ENCODE results near the gene RECK. TPM values are rescaled to one million over a fixed set of nuclear protein-coding genes. Genes with fewer than 3 reads are reported as not detected.
A peak's percentile ranks its signal among the peaks of the same experiment; 100 is the strongest.
"Not testable (repeated sequence)": the region's sequence is repeated elsewhere in the genome, so short reads cannot be mapped to it uniquely, and the experiment has no call there.

RECK gene
- total RNA-seq, 1 donor from 2014 or later = 4.6 TPM

GRCh38 chr9:36127652-36128244 lies 91.0 kb downstream of the RECK start:
- intact Hi-C loops (cut with DNase I) = no loop called here
- DNase-seq = no peak
- peak; percentile 39 for ATAC-seq (ENCODE audit: poor library complexity)

GRCh38 chr9:36128349-36128748 lies 91.6 kb downstream of the RECK start:
- no peak for DNase-seq
- intact Hi-C loops (cut with DNase I) = no loop called here

GRCh38 chr9:36129139-36129538 lies 92.4 kb downstream of the RECK start:
- ATAC-seq (ENCODE audit: poor library complexity) = no peak
- no peak for DNase-seq
- intact Hi-C loops (cut with DNase I) = no loop called here

More at GRCh38 chr9:36128349-36128748, 91.6 kb downstream of the RECK start:
- ATAC-seq (ENCODE audit: poor library complexity) = no peak

GRCh38 chr9:36131666-36132065 lies 95.0 kb downstream of the RECK start:
- DNase-seq; intact Hi-C loops (cut with DNase I); ATAC-seq (ENCODE audit: poor library complexity): not testable (repeated sequence)

- ATAC-seq (ENCODE audit: poor library complexity) (no peak), DNase-seq (no peak)
- intact Hi-C loops (cut with DNase I) = no loop called here
These were observed 95.4 kb downstream of the RECK start for GRCh38 chr9:36132086-36132485.

- intact Hi-C loops (cut with DNase I) = no loop called here
- no peak for DNase-seq
- no peak for ATAC-seq (ENCODE audit: poor library complexity)
These were observed 98.2 kb downstream of the RECK start for GRCh38 chr9:36134761-36135505.

- intact Hi-C loops (cut with DNase I) = no loop called here
- ATAC-seq (ENCODE audit: poor library complexity) (no peak), DNase-seq (peak; percentile 65)
These were observed 99.1 kb downstream of the RECK start for GRCh38 chr9:36135741-36136271.

GRCh38 chr9:36136272-36136893 lies 99.7 kb downstream of the RECK start, which contains the start of gene GLIPR2:
GLIPR2 (plus strand) TSS chr9:36136733; CDS start chr9:36136779, 46 bp downstream.
- ATAC-seq (ENCODE audit: poor library complexity) = peak; percentile 97
- DNase-seq = peak; percentile 90
- intact Hi-C loops (cut with DNase I) = no loop called here

GRCh38 chr9:36136894-36137391 lies 100.2 kb downstream of the RECK start:
- no peak for DNase-seq
- intact Hi-C loops (cut with DNase I) = no loop called here

GRCh38 chr9:36137392-36138004 lies 100.8 kb downstream of the RECK start:
- DNase-seq (no peak), ATAC-seq (ENCODE audit: poor library complexity) (no peak)
- intact Hi-C loops (cut with DNase I) = no loop called here

More at GRCh38 chr9:36136894-36137391, 100.2 kb downstream of the RECK start:
- peak; percentile 34 for ATAC-seq (ENCODE audit: poor library complexity)

- no peak for ATAC-seq (ENCODE audit: poor library complexity)
- intact Hi-C loops (cut with DNase I) = no loop called here
- DNase-seq = no peak
These were observed 101.8 kb downstream of the RECK start for GRCh38 chr9:36138496-36138895.

- intact Hi-C loops (cut with DNase I) = no loop called here
- DNase-seq = no peak
- ATAC-seq (ENCODE audit: poor library complexity) = no peak
These were observed 102.2 kb downstream of the RECK start for GRCh38 chr9:36138901-36139300.

GRCh38 chr9:36140086-36141084 lies 103.7 kb downstream of the RECK start:
- ATAC-seq (ENCODE audit: poor library complexity) = no peak

GRCh38 chr9:36141288-36141687 lies 104.6 kb downstream of the RECK start:
- peak; percentile 59 for DNase-seq
- no peak for ATAC-seq (ENCODE audit: poor library complexity)
- intact Hi-C loops (cut with DNase I) = no loop called here

More at GRCh38 chr9:36140086-36141084, 103.7 kb downstream of the RECK start:
- intact Hi-C loops (cut with DNase I) = no loop called here
- DNase-seq = peak; percentile 46

GRCh38 chr9:36141761-36142160 lies 105.0 kb downstream of the RECK start:
- no peak for DNase-seq
- no peak for ATAC-seq (ENCODE audit: poor library complexity)
- intact Hi-C loops (cut with DNase I) = no loop called here

- intact Hi-C loops (cut with DNase I) = no loop called here
- DNase-seq (peak; percentile 56), ATAC-seq (ENCODE audit: poor library complexity) (peak; percentile 71)
These were observed 106.0 kb downstream of the RECK start for GRCh38 chr9:36142510-36143244.

GRCh38 chr9:36143245-36143641 lies 106.5 kb downstream of the RECK start:
- intact Hi-C loops (cut with DNase I) = no loop called here
- DNase-seq (peak; percentile 44), ATAC-seq (ENCODE audit: poor library complexity) (no peak)

Data from Right ventricle myocardium superior (tissue), 1 donor.